Stimulated activated memory B cell treated with anti-CD40 and anti-IgM and Interleukin-4, amounts not matched to agents 10 μg/mL and 1 μg/mL and 100 μg/mL, for 72 hours (primary cell): Measurements from ENCODE around the gene GET3.
"Not testable (repeated sequence)": the region's sequence is repeated elsewhere in the genome, so short reads cannot be mapped to it uniquely, and the experiment has no call there.

Experiments used
- ATAC-seq: fragments of 150-1000 bp; cut with Tn5 transposase; 2 replicates; pipeline ENCODE4 v1.10.0; 2021
- H3K27ac Mint-ChIP-seq: one replicate; pipeline ENCODE4 v1.8.0; 2022; ENCODE audit warnings: mild to moderate bottlenecking, mixed read lengths
- H3K27me3 Mint-ChIP-seq: one replicate; pipeline ENCODE4 v1.8.0; 2022; ENCODE audit warnings: mixed read lengths
- H3K36me3 Mint-ChIP-seq: one replicate; pipeline ENCODE4 v1.8.0; 2022; ENCODE audit warnings: mixed read lengths
- H3K4me1 Mint-ChIP-seq: one replicate; pipeline ENCODE4 v1.8.0; 2022; ENCODE audit warnings: mixed read lengths
- H3K4me3 Mint-ChIP-seq: one replicate; pipeline ENCODE4 v1.8.0; 2022; ENCODE audit warnings: mild to moderate bottlenecking, moderate library complexity, mixed read lengths
- H3K9me3 Mint-ChIP-seq: one replicate; pipeline ENCODE4 v1.8.0; 2022; ENCODE audit warnings: mixed read lengths

Gene GET3

DNA sequence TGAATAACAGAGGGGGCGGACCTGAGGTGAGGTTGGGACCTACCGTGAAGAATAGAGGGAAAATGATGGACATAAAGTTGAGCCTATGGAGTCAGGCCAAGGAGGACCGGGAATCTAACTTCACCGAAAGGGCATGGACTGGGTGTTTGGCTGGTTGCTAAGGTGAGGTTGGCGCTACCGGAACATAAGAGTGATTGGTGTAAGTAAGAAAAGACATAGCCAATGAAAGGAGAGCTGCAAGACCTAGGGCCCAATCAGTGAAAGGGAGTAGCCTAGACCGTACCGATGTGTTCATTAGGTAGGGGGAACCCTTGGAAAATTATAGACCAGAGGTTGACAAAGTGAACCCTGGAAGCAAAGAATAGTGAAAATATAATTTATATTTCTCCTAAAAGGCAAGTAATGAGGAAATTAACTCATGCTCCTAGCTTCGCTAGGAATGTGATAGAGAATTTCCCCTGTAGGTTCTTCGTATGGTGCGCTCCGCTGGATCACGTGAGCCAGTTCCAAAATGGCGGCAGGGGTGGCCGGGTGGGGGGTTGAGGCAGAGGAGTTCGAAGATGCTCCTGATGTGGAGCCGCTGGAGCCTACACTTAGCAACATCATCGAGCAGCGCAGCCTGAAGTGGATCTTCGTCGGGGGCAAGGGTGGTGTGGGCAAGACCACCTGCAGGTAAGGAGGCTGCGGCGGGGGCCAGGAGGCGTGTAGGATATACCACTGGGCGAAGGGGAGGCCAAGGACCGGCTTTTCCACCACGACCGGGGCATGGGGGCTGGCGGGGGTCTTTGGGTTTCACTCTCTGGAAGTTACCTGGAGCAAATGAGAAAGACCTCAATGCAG lies at the start of gene GET3:
GET3 (plus strand) TSS at position 503 of the 840 bp plus-strand sequence; CDS start at position 512, 9 bp downstream.
- H3K9me3 Mint-ChIP-seq, result no peaks in the 10 kb centered on the region
- peak within 1 kb of the TSS; percentile 100 for H3K4me3 Mint-ChIP-seq
- peaks cover 26% of the 10 kb centered on the region for H3K36me3 Mint-ChIP-seq
- ATAC-seq, result peak; percentile 94
- no peaks in the 10 kb centered on the region for H3K27me3 Mint-ChIP-seq
- peaks cover 42% of the 10 kb centered on the region for H3K4me1 Mint-ChIP-seq
- H3K27ac Mint-ChIP-seq, result peak within 1 kb of the TSS; percentile 98

DNA sequence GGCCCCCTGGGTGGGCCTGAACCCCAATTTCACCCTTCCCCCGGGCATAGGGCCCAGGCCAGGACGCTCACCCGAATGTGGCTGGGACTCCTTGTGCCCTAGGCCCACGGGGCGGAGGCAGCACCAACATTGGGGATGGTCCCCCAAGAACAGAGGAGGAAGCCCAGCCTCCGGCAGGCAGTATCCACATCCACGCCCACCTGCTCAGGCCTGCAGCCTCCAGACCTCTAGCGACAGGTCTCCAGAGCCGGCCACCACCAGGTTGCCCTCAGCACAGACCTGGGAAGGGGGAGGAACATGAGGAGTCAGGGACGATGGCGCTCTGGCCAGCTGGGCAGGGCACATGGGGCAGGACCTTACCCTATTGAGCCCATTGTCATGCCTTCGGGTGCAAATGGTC lies 48.3 kb upstream of the GET3 start:
- H3K27me3 Mint-ChIP-seq, result no peaks in the 10 kb centered on the region
- peaks cover 6% of the 10 kb centered on the region for H3K36me3 Mint-ChIP-seq
- H3K9me3 Mint-ChIP-seq, result no peaks in the 10 kb centered on the region
- ATAC-seq, result no peak
- no peak overlapping the region for H3K4me3 Mint-ChIP-seq
- H3K27ac Mint-ChIP-seq, result no peak overlapping the region
- H3K4me1 Mint-ChIP-seq, result peaks cover 6% of the 10 kb centered on the region

- no peaks in the 10 kb centered on the region for H3K27me3 Mint-ChIP-seq
- ATAC-seq, result peak; percentile 40
- peaks cover 6% of the 10 kb centered on the region for H3K4me1 Mint-ChIP-seq
- no peak overlapping the region for H3K4me3 Mint-ChIP-seq
- peaks cover 6% of the 10 kb centered on the region for H3K36me3 Mint-ChIP-seq
- no peak overlapping the region for H3K27ac Mint-ChIP-seq
- no peaks in the 10 kb centered on the region for H3K9me3 Mint-ChIP-seq
Observed at GRCh38 chr19:12689581-12690216, 47.6 kb upstream of the GET3 start.

- ATAC-seq, result no peak
- no peaks in the 10 kb centered on the region for H3K4me1 Mint-ChIP-seq
- H3K27me3 Mint-ChIP-seq, result no peaks in the 10 kb centered on the region
- H3K4me3 Mint-ChIP-seq, result no peak overlapping the region
- no peak overlapping the region for H3K27ac Mint-ChIP-seq
- peaks cover 8% of the 10 kb centered on the region for H3K36me3 Mint-ChIP-seq
- H3K9me3 Mint-ChIP-seq, result no peaks in the 10 kb centered on the region
Observed at GRCh38 chr19:12692960-12693359, 44.3 kb upstream of the GET3 start.

- peaks cover 11% of the 10 kb centered on the region for H3K36me3 Mint-ChIP-seq
- H3K9me3 Mint-ChIP-seq, result no peaks in the 10 kb centered on the region
- H3K27me3 Mint-ChIP-seq, result no peaks in the 10 kb centered on the region
- no peaks in the 10 kb centered on the region for H3K4me1 Mint-ChIP-seq
- ATAC-seq, result no peak
- no peak overlapping the region for H3K4me3 Mint-ChIP-seq
- H3K27ac Mint-ChIP-seq, result no peak overlapping the region
Observed at GRCh38 chr19:12694641-12695040, 42.7 kb upstream of the GET3 start.

GRCh38 chr19:12695096-12695495 lies 42.2 kb upstream of the GET3 start:
- Mint-ChIP-seq H3K4me1 (no peaks in the 10 kb centered on the region), H3K4me3 (no peak overlapping the region), H3K36me3 (peaks cover 11% of the 10 kb centered on the region), H3K9me3 (no peaks in the 10 kb centered on the region), H3K27me3 (no peaks in the 10 kb centered on the region), H3K27ac (no peak overlapping the region)
- ATAC-seq, result no peak

GRCh38 chr19:12695514-12695913 lies 41.8 kb upstream of the GET3 start:
- no peaks in the 10 kb centered on the region for H3K4me1 Mint-ChIP-seq
- no peak overlapping the region for H3K27ac Mint-ChIP-seq
- H3K9me3 Mint-ChIP-seq, result no peaks in the 10 kb centered on the region
- no peak for ATAC-seq
- no peaks in the 10 kb centered on the region for H3K27me3 Mint-ChIP-seq
- peak overlapping the region; percentile 89 for H3K4me3 Mint-ChIP-seq
- peaks cover 11% of the 10 kb centered on the region for H3K36me3 Mint-ChIP-seq

- Mint-ChIP-seq H3K9me3 (no peaks in the 10 kb centered on the region), H3K36me3 (peaks cover 15% of the 10 kb centered on the region), H3K27ac (peak overlapping the region; percentile 95), H3K4me3 (peak overlapping the region; percentile 89), H3K4me1 (no peaks in the 10 kb centered on the region), H3K27me3 (no peaks in the 10 kb centered on the region)
- peak; percentile 39 for ATAC-seq
Observed at GRCh38 chr19:12695997-12696365, 41.3 kb upstream of the GET3 start.

DNA sequence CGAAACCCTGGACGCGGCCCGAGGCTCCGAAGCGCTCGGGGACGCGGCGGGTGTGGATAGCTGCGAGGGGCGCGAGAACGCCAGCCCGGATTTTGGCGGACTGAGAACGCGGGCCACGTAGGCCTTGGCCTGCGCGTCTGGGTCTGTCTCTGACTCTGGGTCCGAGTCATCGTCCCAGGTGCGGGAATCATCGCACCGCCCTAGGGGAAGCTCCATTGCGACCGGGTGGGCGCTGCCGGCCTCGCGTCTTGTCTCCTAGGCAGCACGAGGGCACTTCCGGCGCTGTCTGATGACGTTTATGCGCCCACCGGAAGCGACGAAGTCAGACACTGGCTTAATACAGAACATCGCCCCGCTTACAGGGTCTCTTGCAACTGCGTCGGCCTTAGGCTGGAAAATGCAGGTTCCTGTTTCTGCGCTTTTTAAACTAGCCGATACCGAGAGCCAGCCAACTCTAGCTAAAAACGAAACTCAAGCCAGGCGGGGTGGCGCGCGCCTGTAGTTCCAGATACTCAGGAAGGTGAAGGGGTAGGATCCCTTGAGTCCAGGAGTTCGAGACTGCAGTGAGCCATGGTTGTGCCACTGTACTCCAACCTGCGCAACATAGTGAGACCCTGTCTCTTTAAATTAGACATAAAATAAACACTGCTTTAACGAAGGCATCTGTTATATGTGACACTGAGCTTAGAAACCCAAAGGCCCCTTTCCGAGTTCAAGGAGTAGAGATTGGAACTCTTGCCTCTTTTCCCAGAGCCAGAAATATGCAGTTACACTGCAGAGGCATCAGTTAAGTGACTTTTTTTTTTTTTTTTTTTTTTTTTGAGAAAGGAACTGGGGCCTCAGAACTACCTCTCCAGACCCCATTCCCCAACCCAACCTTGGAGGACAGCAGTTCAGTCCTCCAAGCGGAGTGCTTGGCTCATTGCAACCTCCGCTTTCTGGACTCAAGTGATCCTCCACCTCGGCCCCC lies 40.6 kb upstream of the GET3 start, which contains the start of gene FBXW9:
FBXW9 (minus strand) TSS at position 266 of the 970 bp plus-strand sequence; CDS start at position 216, 50 bp downstream.
- Mint-ChIP-seq H3K4me1 (no peaks in the 10 kb centered on the region), H3K36me3 (peaks cover 20% of the 10 kb centered on the region), H3K4me3 (peak within 1 kb of the TSS; percentile 89), H3K27ac (peak within 1 kb of the TSS; percentile 95), H3K9me3 (no peaks in the 10 kb centered on the region), H3K27me3 (no peaks in the 10 kb centered on the region)
- ATAC-seq, result peak; percentile 95

DNA sequence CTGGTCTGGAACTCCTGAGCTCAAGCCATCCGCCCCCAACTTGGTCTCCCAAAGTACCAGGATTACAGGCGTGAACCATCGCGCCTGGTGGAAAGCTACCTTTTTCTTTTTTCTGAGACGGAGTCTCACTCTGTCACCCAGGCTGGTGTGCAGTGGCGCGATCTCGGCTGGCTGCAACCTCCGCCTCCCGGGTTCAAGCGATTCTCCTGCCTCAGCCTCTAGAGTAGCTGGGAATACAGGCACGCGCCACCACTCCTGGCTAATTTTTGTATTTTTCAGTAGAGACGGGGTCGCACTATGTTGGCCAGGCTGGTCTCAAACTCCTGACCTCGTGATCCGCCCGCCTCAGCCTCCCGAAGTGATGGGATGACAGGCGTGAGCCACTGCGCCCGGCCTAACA lies 39.9 kb upstream of the GET3 start:
- peaks cover 25% of the 10 kb centered on the region for H3K36me3 Mint-ChIP-seq
- not testable (repeated sequence) for H3K4me1 Mint-ChIP-seq, H3K27me3 Mint-ChIP-seq, H3K9me3 Mint-ChIP-seq, ATAC-seq
- H3K4me3 Mint-ChIP-seq, result peak overlapping the region; percentile 12
- peak overlapping the region; percentile 95 for H3K27ac Mint-ChIP-seq

GRCh38 chr19:12698138-12698537 lies 39.2 kb upstream of the GET3 start:
- Mint-ChIP-seq H3K4me3 (peak overlapping the region; percentile 53), H3K36me3 (peaks cover 32% of the 10 kb centered on the region), H3K9me3 (no peaks in the 10 kb centered on the region), H3K27ac (peak overlapping the region; percentile 38), H3K27me3 (no peaks in the 10 kb centered on the region), H3K4me1 (no peaks in the 10 kb centered on the region)
- ATAC-seq, result no peak

- Mint-ChIP-seq H3K27me3 (no peaks in the 10 kb centered on the region), H3K36me3 (peaks cover 57% of the 10 kb centered on the region), H3K4me1 (no peaks in the 10 kb centered on the region), H3K9me3 (no peaks in the 10 kb centered on the region), H3K4me3 (no peak overlapping the region), H3K27ac (no peak overlapping the region)
- no peak for ATAC-seq
Observed at GRCh38 chr19:12701596-12702282, 35.6 kb upstream of the GET3 start.

GRCh38 chr19:12703046-12703445 lies 34.3 kb upstream of the GET3 start:
- ATAC-seq, result no peak
- no peak overlapping the region for H3K27ac Mint-ChIP-seq
- H3K9me3 Mint-ChIP-seq, result no peaks in the 10 kb centered on the region
- no peaks in the 10 kb centered on the region for H3K4me1 Mint-ChIP-seq
- no peak overlapping the region for H3K4me3 Mint-ChIP-seq
- peaks cover 55% of the 10 kb centered on the region for H3K36me3 Mint-ChIP-seq
- H3K27me3 Mint-ChIP-seq, result no peaks in the 10 kb centered on the region

GRCh38 chr19:12705169-12705568 lies 32.1 kb upstream of the GET3 start:
- no peaks in the 10 kb centered on the region for H3K27me3 Mint-ChIP-seq
- no peak for ATAC-seq
- no peaks in the 10 kb centered on the region for H3K4me1 Mint-ChIP-seq
- no peak overlapping the region for H3K27ac Mint-ChIP-seq
- no peak overlapping the region for H3K4me3 Mint-ChIP-seq
- no peaks in the 10 kb centered on the region for H3K9me3 Mint-ChIP-seq
- peaks cover 49% of the 10 kb centered on the region for H3K36me3 Mint-ChIP-seq
